B cell (primary cell): ENCODE measurements around the gene CKMT2. TPM values are rescaled to one million over a fixed set of nuclear protein-coding genes. Genes with fewer than 3 reads are reported as not detected.

Experiments
- ATAC-seq: fragments of 200-7000 bp; cut with Tn5 transposase; one replicate; pipeline ENCODE4 v1.10.0; 2021; ENCODE audit warnings: low read depth, mild to moderate bottlenecking, moderate number of reproducible peaks, moderate library complexity
- CTCF ChIA-PET: fragments of 350-600 bp; sonication (Branson Sonifier 250); formaldehyde crosslinking; loops from one replicate; lab custom pipeline; 2021; ENCODE audit warnings: antibody characterized with exemption, inconsistent platforms; lab: Charles Lee
- POLR2A ChIA-PET: fragments of 350-600 bp; sonication (Branson Sonifier 250); formaldehyde crosslinking; loops from one replicate; lab custom pipeline; 2021; ENCODE audit warnings: antibody characterized with exemption; lab: Charles Lee
- DNase-seq: peaks from one replicate; pipeline ENCODE4 v3.0.0; 2013
- H2AFZ ChIP-seq: 2 replicates; pipeline ENCODE4 v1.6.1; 2012; ENCODE audit warnings: mild to moderate bottlenecking, low read depth, low read length; ENCODE audit not compliant: insufficient read depth, poor library complexity, severe bottlenecking
- H3K27ac ChIP-seq, 2 donors: 1 replicate in 1 of 2; 2 replicates in 1 of 2; pipeline ENCODE4 v1.5.1; 2012 to 2013; ENCODE audit warnings: low read length in 2 of 2, mild to moderate bottlenecking in 2 of 2, moderate library complexity in 1 of 2
- H3K27me3 ChIP-seq, 4 experiments: fragments of 200-600 bp in 1 of 4; sonication (generic) in 1 of 4; replicated peaks in 1 of 4; 1 replicate in 2 of 4; 2 replicates in 2 of 4; pipeline versions ENCODE4 v1.6.1 to v1.7.0; 2013 to 2016; ENCODE audit warnings: low read length in 3 of 4, mild to moderate bottlenecking in 2 of 4, mixed read lengths in 1 of 4, moderate library complexity in 1 of 4; ENCODE audit not compliant: insufficient read depth in 4 of 4, control insufficient read depth in 3 of 4; ENCODE audit errors: control extremely low read depth in 1 of 4
- H3K36me3 ChIP-seq, 2 experiments: replicated peaks in 1 of 2; 1 replicate in 1 of 2; 2 replicates in 1 of 2; pipeline versions ENCODE4 v1.6.1 to v1.7.1; 2013; ENCODE audit warnings: low read length in 1 of 2; ENCODE audit not compliant: insufficient read depth in 2 of 2, control insufficient read depth in 1 of 2; ENCODE audit errors: control extremely low read depth in 1 of 2, extremely low read depth in 1 of 2
- H3K4me1 ChIP-seq, 2 donors: fragments of 200-600 bp in 1 of 2; sonication (generic) in 1 of 2; 1 replicate in 1 of 2; 2 replicates in 1 of 2; pipeline versions ENCODE4 v1.5.1 to v1.6.1; 2013 to 2017; ENCODE audit warnings: low read length in 2 of 2; ENCODE audit not compliant: control insufficient read depth in 2 of 2, insufficient read depth in 2 of 2
- H3K4me2 ChIP-seq: replicated peaks from 2 replicates; pipeline ENCODE3; 2012; ENCODE audit warnings: mild to moderate bottlenecking, low read depth, low read length; ENCODE audit not compliant: poor library complexity, severe bottlenecking
- H3K4me3 ChIP-seq, 5 experiments: fragments of 200-600 bp in 1 of 5; sonication (generic) in 1 of 5; 1 replicate in 3 of 5; 2 replicates in 2 of 5; pipeline versions ENCODE4 v1.5.1 to v1.7.0; 2011 to 2016; ENCODE audit warnings: low read length in 4 of 5, mild to moderate bottlenecking in 4 of 5, low read depth in 2 of 5, control low read depth in 1 of 5, moderate library complexity in 1 of 5; ENCODE audit not compliant: insufficient read depth in 1 of 5; ENCODE audit errors: control extremely low read depth in 1 of 5, extremely low read depth in 1 of 5
- H3K79me2 ChIP-seq: fragments of 200-600 bp; sonication (generic); one replicate; pipeline ENCODE4 v1.6.0; 2016; ENCODE audit warnings: low read length; ENCODE audit not compliant: control insufficient read depth, insufficient read depth
- H3K9ac ChIP-seq: fragments of 200-600 bp; sonication (generic); 2 replicates; pipeline ENCODE4 v1.6.1; 2017; ENCODE audit warnings: mild to moderate bottlenecking, low read length, moderate library complexity
- H3K9me3 ChIP-seq, 3 donors: one replicate each; pipeline versions ENCODE4 v1.6.1 to v1.7.1; 2013; ENCODE audit warnings: low read length in 2 of 3; ENCODE audit not compliant: control insufficient read depth in 2 of 3, insufficient read depth in 1 of 3; ENCODE audit errors: control extremely low read depth in 1 of 3
- H4K20me1 ChIP-seq: 2 replicates; pipeline ENCODE4 v1.6.0; 2012; ENCODE audit warnings: mild to moderate bottlenecking, low read length; ENCODE audit not compliant: insufficient read depth, control insufficient read depth, poor library complexity, severe bottlenecking
- H3K27ac Mint-ChIP-seq: one replicate; pipeline ENCODE4 v1.8.0; 2021; ENCODE audit warnings: mixed read lengths
- H3K27me3 Mint-ChIP-seq: one replicate; pipeline ENCODE4 v1.8.0; 2021; ENCODE audit warnings: mixed read lengths
- H3K4me1 Mint-ChIP-seq: one replicate; pipeline ENCODE4 v1.8.0; 2021; ENCODE audit warnings: mixed read lengths
- H3K4me3 Mint-ChIP-seq: one replicate; pipeline ENCODE4 v1.8.0; 2021; ENCODE audit warnings: mixed read lengths
- H3K9me3 Mint-ChIP-seq: one replicate; pipeline ENCODE4 v1.8.0; 2022; ENCODE audit warnings: mixed read lengths; ENCODE audit not compliant: insufficient read depth
- EZH2 ChIP-seq: IDR thresholded peaks from 2 replicates; pipeline ENCODE4 v1.6.1; 2012; ENCODE audit warnings: borderline replicate concordance, low read depth, mild to moderate bottlenecking, moderate library complexity, low read length; ENCODE audit not compliant: insufficient read depth, poor library complexity, severe bottlenecking
- WGBS: methylation state at CpG from one replicate; pipeline ENCODE4 v1.1.5; 2013; ENCODE audit warnings: missing lambda C conversion rate; ENCODE audit not compliant: insufficient coverage; 5-methylcytosine and 5-hydroxymethylcytosine counted together
- intact Hi-C: fragments of 100-400 bp; cut with micrococcal nuclease; formaldehyde crosslinking; loops from one replicate; pipeline ENCODE4 v1.10.0; 2022
- polyA plus RNA-seq: library from polyadenylated mRNA; depleted of rRNA; stranded (reverse); fragments of >200 nt; gene quantifications from 2 replicates; pipeline ENCODE4 v1.2.3, GENCODE V29; 2012
- total RNA-seq, 2 donors: library from RNA; stranded (reverse); fragments of 120-200 nt in 1 of 2; gene quantifications; 1 replicate in 1 of 2; 2 replicates in 1 of 2; pipeline versions ENCODE4 v1.2.3 to v1.2.4, GENCODE V29; 2013 to 2022
- TF ChIP-seq, protein P1 (sequence below): fragments of 200-600 bp; IDR thresholded peaks from one replicate; pipeline ENCODE4 v1.8.0; 2022; ENCODE audit warnings: antibody characterized with exemption, mild to moderate bottlenecking

Gene CKMT2
- total and polyA plus RNA-seq, 2 donors (not counting 1 experiment from before 2014, with no cell fraction given): not detected

DNA sequence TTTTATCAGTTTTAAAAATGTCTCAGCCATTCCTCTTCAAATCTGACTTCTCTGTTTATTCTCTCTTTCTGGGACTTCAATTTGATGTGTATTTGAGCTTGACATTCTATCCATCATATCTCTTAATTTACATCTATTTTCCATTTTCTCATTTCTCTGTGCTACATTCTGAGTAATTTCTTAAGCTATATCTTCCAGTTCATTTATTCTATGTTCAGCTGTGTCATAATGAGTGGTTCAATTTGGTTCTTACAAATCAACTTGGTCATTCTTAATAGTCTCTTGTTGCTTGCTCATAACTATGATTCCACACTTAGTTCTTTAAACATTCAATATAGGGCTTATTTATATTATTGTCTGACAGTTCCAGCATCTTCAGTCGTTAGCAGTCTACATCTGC, 16.9 kb downstream of the CKMT2 start:
- no peak overlapping the region for H3K27ac Mint-ChIP-seq
- TF ChIP-seq, protein P1, sequence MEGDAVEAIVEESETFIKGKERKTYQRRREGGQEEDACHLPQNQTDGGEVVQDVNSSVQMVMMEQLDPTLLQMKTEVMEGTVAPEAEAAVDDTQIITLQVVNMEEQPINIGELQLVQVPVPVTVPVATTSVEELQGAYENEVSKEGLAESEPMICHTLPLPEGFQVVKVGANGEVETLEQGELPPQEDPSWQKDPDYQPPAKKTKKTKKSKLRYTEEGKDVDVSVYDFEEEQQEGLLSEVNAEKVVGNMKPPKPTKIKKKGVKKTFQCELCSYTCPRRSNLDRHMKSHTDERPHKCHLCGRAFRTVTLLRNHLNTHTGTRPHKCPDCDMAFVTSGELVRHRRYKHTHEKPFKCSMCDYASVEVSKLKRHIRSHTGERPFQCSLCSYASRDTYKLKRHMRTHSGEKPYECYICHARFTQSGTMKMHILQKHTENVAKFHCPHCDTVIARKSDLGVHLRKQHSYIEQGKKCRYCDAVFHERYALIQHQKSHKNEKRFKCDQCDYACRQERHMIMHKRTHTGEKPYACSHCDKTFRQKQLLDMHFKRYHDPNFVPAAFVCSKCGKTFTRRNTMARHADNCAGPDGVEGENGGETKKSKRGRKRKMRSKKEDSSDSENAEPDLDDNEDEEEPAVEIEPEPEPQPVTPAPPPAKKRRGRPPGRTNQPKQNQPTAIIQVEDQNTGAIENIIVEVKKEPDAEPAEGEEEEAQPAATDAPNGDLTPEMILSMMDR: no peak
- no peak for TF ChIP-seq EZH2
- Histone ChIP-seq H3K4me3 (no peak overlapping the region), H3K4me2 (no peak overlapping the region), H3K36me3 (peaks cover 0 to 2% of the 10 kb centered on the region in 2 experiments), H4K20me1 (no peaks in the 10 kb centered on the region), H3K9me3 (peaks cover 0 to 4% (median 0%) of the 10 kb centered on the region in 3 donors), H2AFZ (no peak overlapping the region), H3K9ac (no peak overlapping the region), H3K27me3 (no peaks in the 10 kb centered on the region), H3K79me2 (no peaks in the 10 kb centered on the region), H3K4me1 (no peaks in the 10 kb centered on the region), H3K27ac (no peak overlapping the region)
- no peaks in the 10 kb centered on the region for H3K4me1 Mint-ChIP-seq
- no peaks in the 10 kb centered on the region for H3K9me3 Mint-ChIP-seq
- ChIA-PET POLR2A (no interaction called here), CTCF (no interaction called here)
- H3K4me3 Mint-ChIP-seq: no peak overlapping the region
- WGBS: no CpG with 5 or more reads among the region's 1 CpG
- intact Hi-C loops: no loop called here
- DNase-seq: no peak
- ATAC-seq: no peak
- no peaks in the 10 kb centered on the region for H3K27me3 Mint-ChIP-seq

- H3K4me1 Mint-ChIP-seq: no peaks in the 10 kb centered on the region
- intact Hi-C loops: no loop called here
- ATAC-seq (no peak), DNase-seq (no peak)
- no peak overlapping the region for H3K27ac Mint-ChIP-seq
- H3K4me3 Mint-ChIP-seq: no peak overlapping the region
- Histone ChIP-seq H3K9me3 (peaks cover 0 to 4% (median 0%) of the 10 kb centered on the region in 3 donors), H3K4me2 (no peak overlapping the region), H3K4me3 (no peak overlapping the region), H4K20me1 (no peaks in the 10 kb centered on the region), H3K9ac (no peak overlapping the region), H3K27me3 (no peaks in the 10 kb centered on the region), H3K36me3 (peaks cover 0 to 2% of the 10 kb centered on the region in 2 experiments), H3K27ac (no peak overlapping the region), H3K79me2 (no peaks in the 10 kb centered on the region), H3K4me1 (no peaks in the 10 kb centered on the region), H2AFZ (no peak overlapping the region)
- no peaks in the 10 kb centered on the region for H3K9me3 Mint-ChIP-seq
- TF ChIP-seq, protein P1: no peak
- TF ChIP-seq EZH2: no peak
- ChIA-PET CTCF (no interaction called here), POLR2A (no interaction called here)
- WGBS: 100% methylated on average over 4 of the region's 5 CpGs
- no peaks in the 10 kb centered on the region for H3K27me3 Mint-ChIP-seq
Observed at GRCh38 chr5:81251922-81252321, 18.8 kb downstream of the CKMT2 start.
